ENCODE measurements around the gene PDZD2. TPM values are rescaled to one million over a fixed set of nuclear protein-coding genes. Genes with fewer than 3 reads are reported as not detected.

PDZD2 gene
- total RNA-seq, 3 donors from 2014 or later, result 1.8 to 10.1 (median 2.1) TPM

- ATAC-seq (peak; percentile 55), DNase-seq (no peak)
- no peaks in the 10 kb centered on the region for H3K36me3 ChIP-seq (ENCODE audit: low read depth)
- TF ChIP-seq CTCF (IDR thresholded peaks at IDR 0.05), result no peak
- no peak overlapping the region for H3K4me3 ChIP-seq
- intact Hi-C loops (cut with DNase I, micrococcal nuclease), result no loop called here
- H3K9me3 ChIP-seq, result no peaks in the 10 kb centered on the region
- no peaks in the 10 kb centered on the region for H3K4me1 ChIP-seq (ENCODE audit: low read depth)
Observed at GRCh38 chr5:31962351-31962751, 323.4 kb downstream of the PDZD2 start.

- TF ChIP-seq CTCF (IDR thresholded peaks at IDR 0.05), result no peak
- no peak overlapping the region for H3K4me3 ChIP-seq
- H3K4me1 ChIP-seq (ENCODE audit: low read depth), result no peaks in the 10 kb centered on the region
- intact Hi-C loops (cut with DNase I, micrococcal nuclease), result no loop called here
- no peaks in the 10 kb centered on the region for H3K36me3 ChIP-seq (ENCODE audit: low read depth)
- no peaks in the 10 kb centered on the region for H3K9me3 ChIP-seq
- DNase-seq (no peak), ATAC-seq (no peak)
Observed at GRCh38 chr5:31962871-31963307, 324.0 kb downstream of the PDZD2 start.

- no peak for TF ChIP-seq CTCF (IDR thresholded peaks at IDR 0.05)
- Histone ChIP-seq H3K4me1 (ENCODE audit: low read depth) (no peaks in the 10 kb centered on the region), H3K4me3 (no peak overlapping the region), H3K36me3 (ENCODE audit: low read depth) (no peaks in the 10 kb centered on the region), H3K9me3 (no peaks in the 10 kb centered on the region)
- intact Hi-C loops (cut with DNase I, micrococcal nuclease), result no loop called here
- no peak for DNase-seq
- ATAC-seq, result no peak
Observed at GRCh38 chr5:31963358-31964006, 324.6 kb downstream of the PDZD2 start.

GRCh38 chr5:31964007-31964360 is 325.1 kb downstream of the PDZD2 start:
- Histone ChIP-seq H3K4me3 (no peak overlapping the region), H3K4me1 (ENCODE audit: low read depth) (no peaks in the 10 kb centered on the region), H3K36me3 (ENCODE audit: low read depth) (no peaks in the 10 kb centered on the region), H3K9me3 (no peaks in the 10 kb centered on the region)
- no peak for DNase-seq
- intact Hi-C loops (cut with DNase I, micrococcal nuclease), result no loop called here
- ATAC-seq, result no peak
- TF ChIP-seq CTCF (IDR thresholded peaks at IDR 0.05), result no peak

GRCh38 chr5:31965227-31965626 is 326.3 kb downstream of the PDZD2 start:
- Histone ChIP-seq H3K36me3 (ENCODE audit: low read depth) (no peaks in the 10 kb centered on the region), H3K4me1 (ENCODE audit: low read depth) (no peaks in the 10 kb centered on the region), H3K9me3 (no peaks in the 10 kb centered on the region), H3K4me3 (no peak overlapping the region)
- TF ChIP-seq CTCF (IDR thresholded peaks at IDR 0.05), result no peak
- ATAC-seq, result no peak
- DNase-seq, result no peak
- intact Hi-C loops (cut with DNase I, micrococcal nuclease), result no loop called here

- Histone ChIP-seq H3K4me3 (no peak overlapping the region), H3K9me3 (no peaks in the 10 kb centered on the region), H3K4me1 (ENCODE audit: low read depth) (no peaks in the 10 kb centered on the region), H3K36me3 (ENCODE audit: low read depth) (no peaks in the 10 kb centered on the region)
- intact Hi-C loops (cut with DNase I, micrococcal nuclease), result no loop called here
- no peak for TF ChIP-seq CTCF (IDR thresholded peaks at IDR 0.05)
- DNase-seq (no peak), ATAC-seq (no peak)
Observed at GRCh38 chr5:31966936-31967335, 328.0 kb downstream of the PDZD2 start.
